Fibroblast of mammary gland (primary cell): ENCODE results near the gene RNGTT.
A peak's percentile ranks its signal among the peaks of the same experiment; 100 is the strongest.

ENCODE experiments used
- DNase-seq: peaks from one replicate; pipeline ENCODE4 v3.0.0-alpha.2; 2010; ENCODE audit warnings: low read depth
- H3K4me3 ChIP-seq: 2 replicates; pipeline ENCODE4 v1.5.1; 2011; ENCODE audit warnings: low read depth, mild to moderate bottlenecking, low read length, moderate library complexity; ENCODE audit not compliant: control insufficient read depth
- TF ChIP-seq, protein P1 (sequence below): conservative IDR thresholded peaks from 2 replicates; pipeline ENCODE4 v1.5.1; 2011; ENCODE audit warnings: low read depth, low read length, inconsistent platforms; ENCODE audit not compliant: control insufficient read depth, insufficient read depth

Gene RNGTT

DNA sequence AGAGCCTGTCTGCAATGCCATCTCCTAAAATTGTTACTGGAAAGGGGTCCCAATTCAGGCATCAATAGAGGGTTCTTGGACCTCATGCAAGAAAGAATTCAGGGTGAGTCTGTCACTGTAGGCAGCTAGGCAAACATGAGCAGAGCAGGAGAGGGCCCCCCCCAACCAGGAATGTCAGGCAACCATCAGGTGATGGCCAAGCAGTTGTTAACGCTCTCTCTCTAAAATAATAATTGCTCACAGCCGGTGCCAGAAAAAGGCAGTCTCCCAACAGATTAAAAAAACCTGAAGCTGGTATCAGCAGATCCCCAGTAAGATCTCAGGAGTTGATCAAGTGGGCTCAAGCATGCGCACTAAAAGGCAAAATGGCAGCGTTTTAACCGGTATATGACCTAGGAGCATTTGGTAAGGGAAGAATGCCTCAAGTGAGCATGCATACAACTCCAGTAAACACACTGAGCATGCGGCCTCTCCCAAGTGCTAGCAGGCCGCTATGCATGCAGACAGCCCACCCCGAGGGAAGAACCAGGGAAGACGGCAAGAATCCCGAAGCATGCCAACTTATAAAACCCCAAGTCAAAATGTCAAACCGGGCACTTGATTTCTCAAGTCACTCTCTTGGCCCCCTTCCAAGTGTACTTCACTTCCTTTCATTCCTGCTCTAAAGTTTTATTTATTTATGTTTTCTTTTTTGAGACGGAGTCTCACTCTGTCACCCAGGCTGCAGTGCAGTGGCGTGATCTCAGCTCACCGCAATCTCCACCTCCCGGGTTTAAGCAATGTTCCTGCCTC lies 44.0 kb upstream of the RNGTT start:
- no peak overlapping the region for H3K4me3 ChIP-seq
- TF ChIP-seq, protein P1, sequence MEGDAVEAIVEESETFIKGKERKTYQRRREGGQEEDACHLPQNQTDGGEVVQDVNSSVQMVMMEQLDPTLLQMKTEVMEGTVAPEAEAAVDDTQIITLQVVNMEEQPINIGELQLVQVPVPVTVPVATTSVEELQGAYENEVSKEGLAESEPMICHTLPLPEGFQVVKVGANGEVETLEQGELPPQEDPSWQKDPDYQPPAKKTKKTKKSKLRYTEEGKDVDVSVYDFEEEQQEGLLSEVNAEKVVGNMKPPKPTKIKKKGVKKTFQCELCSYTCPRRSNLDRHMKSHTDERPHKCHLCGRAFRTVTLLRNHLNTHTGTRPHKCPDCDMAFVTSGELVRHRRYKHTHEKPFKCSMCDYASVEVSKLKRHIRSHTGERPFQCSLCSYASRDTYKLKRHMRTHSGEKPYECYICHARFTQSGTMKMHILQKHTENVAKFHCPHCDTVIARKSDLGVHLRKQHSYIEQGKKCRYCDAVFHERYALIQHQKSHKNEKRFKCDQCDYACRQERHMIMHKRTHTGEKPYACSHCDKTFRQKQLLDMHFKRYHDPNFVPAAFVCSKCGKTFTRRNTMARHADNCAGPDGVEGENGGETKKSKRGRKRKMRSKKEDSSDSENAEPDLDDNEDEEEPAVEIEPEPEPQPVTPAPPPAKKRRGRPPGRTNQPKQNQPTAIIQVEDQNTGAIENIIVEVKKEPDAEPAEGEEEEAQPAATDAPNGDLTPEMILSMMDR, result no peak
- DNase-seq, result no peak

DNA sequence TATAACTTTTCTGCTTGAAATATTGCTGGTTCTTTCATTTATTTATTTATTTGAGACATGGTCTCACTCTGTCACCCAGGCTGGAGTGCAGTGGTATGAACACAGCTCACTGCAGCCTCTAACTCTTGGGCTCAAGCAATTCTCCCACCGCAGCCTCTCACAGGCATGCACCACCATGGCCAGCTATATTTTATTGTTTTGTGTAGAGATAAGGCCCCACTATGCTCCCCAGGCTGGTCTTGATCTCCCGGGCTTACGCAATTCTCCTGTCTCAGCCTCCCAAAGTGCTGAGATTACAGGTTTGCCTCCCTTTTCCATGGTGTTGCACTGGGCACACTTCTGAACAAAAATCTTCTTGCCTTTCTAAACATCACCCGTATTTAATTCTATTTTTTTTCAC lies 39.1 kb upstream of the RNGTT start:
- TF ChIP-seq, protein P1, result no peak
- no peak for DNase-seq
- H3K4me3 ChIP-seq, result no peak overlapping the region

DNA sequence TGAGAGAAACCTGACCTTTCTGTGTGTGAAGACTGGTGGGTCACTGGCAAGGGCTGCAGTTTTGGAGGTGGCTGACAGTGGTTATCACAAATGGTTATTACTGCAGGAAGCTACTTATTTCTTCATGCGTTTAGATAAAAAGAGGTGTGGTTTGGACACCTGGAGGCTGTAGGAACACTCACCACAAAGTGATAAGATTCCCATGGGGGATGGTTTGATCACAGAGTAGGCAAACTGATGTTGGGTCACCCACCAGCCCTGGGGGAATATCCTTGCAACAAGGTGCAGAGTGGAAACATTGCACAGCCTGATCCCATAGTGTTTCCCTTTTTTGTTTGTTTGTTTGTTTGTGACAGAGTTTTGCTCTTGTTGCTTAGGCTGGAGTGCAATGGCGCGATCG lies 33.9 kb upstream of the RNGTT start:
- TF ChIP-seq, protein P1, result no peak
- no peak for DNase-seq
- no peak overlapping the region for H3K4me3 ChIP-seq

DNA sequence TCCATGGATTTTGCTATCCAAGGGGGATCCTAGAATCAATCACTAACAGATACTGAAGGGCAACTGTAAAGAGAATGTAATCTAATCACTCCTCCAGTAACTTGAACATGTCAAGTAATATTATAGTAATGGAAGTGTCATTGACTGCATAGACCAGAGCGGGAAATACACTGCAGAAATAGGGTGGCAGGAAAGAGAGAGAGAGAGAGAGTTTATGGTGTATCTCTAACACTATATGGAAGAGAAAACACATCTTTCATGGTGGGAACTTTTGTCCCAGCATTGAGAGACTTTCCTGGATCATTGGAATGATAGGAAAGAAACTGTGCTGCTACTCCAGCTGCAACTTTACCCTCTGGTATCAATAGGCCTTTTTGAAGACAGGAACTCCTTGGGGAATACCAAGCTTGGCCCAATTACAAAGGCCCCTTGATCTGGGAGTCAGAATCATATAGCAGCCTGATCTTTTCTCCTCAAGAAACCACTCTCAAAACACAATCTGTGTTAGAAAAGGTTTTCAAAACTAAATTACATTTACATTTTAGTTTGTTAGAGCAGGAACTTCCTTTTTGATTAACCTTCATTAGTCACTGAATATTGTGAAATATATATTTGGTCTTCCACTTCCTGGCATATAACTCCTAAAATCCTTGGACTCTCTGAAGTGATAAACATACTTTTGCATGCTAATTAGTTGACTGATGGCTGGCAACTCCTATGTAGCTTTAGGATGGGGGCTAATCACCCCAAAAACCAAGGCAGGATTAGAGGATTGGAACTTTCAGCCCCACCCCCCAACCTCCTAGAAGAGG lies 29.5 kb upstream of the RNGTT start:
- H3K4me3 ChIP-seq, result no peak overlapping the region
- DNase-seq, result peak; percentile 28
- TF ChIP-seq, protein P1, result no peak

DNA sequence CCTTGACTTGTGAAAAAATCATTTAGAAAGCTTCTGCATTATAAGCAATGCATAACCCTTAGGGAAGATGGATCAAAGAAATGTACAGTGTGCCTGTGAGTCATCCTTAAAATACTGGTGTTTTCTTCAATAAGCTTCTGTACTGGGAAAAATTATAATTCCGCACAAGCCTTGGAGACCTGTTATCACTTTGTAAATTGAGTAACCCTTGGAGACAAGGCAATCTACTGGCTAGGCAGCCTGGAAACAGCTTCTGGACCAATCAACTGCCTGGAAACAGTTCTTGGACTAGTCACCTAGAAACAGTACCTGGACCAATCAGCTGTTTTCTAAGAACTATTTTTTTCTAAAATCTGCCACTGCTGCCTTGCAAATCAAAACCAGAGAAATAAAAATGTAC lies 25.8 kb upstream of the RNGTT start:
- TF ChIP-seq, protein P1, result no peak
- peak; percentile 65 for DNase-seq
- H3K4me3 ChIP-seq, result no peak overlapping the region

DNA sequence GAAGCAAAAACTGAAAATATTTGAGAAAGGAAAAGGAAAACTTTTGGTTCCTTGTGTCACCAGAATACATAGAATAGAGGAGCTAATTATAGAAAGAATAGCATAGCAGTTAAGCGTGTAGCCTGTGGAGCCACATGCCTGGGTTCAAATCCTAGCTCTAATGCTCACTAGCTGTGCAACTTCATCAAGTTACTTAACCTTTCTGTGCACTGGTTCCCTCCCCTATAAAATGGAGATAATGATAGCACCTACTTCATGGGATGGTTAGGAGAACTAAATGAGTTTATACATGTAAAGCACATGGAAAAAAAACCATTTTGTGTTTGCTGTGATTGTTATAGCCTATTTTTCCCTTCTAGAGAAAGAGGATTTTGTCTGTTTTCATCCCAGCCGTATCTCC lies 24.5 kb upstream of the RNGTT start:
- TF ChIP-seq, protein P1, result no peak
- no peak overlapping the region for H3K4me3 ChIP-seq
- no peak for DNase-seq
